Psoas muscle (tissue), 8 donors: ENCODE data around the gene SHISA3. TPM values are rescaled to one million over a fixed set of nuclear protein-coding genes. Genes with fewer than 3 reads are reported as not detected.

Source experiments
- ATAC-seq, 4 donors: fragments of 200-7000 bp; cut with Tn5 transposase; one replicate each; pipeline ENCODE4 v1.9.1; 2020; ENCODE audit warnings: moderate library complexity in 3 of 4, mild to moderate bottlenecking in 2 of 4
- DNase-seq, 2 donors: peaks; one replicate each; pipeline ENCODE4 v3.0.0-alpha.2; 2020
- H3K27ac ChIP-seq: fragments of 200-600 bp; one replicate; pipeline ENCODE4 v1.8.0; 2022
- H3K27me3 ChIP-seq, 3 donors: fragments of 200-600 bp in 1 of 3; one replicate each; pipeline versions ENCODE4 v1.6.1 to v1.8.0; 2013 to 2022; ENCODE audit warnings: low read length in 2 of 3, mild to moderate bottlenecking in 2 of 3, moderate library complexity in 1 of 3; ENCODE audit not compliant: insufficient read depth in 3 of 3
- H3K36me3 ChIP-seq, 2 donors: fragments of 200-600 bp in 1 of 2; one replicate each; pipeline versions ENCODE4 v1.6.1 to v1.8.0; 2013 to 2022; ENCODE audit warnings: low read depth in 1 of 2, mild to moderate bottlenecking in 1 of 2, moderate library complexity in 1 of 2; ENCODE audit not compliant: insufficient read depth in 1 of 2
- H3K4me1 ChIP-seq: fragments of 200-600 bp; one replicate; pipeline ENCODE4 v1.8.0; 2022
- H3K4me3 ChIP-seq: fragments of 200-600 bp; one replicate; pipeline ENCODE4 v1.8.0; 2022; ENCODE audit warnings: mild to moderate bottlenecking
- H3K9me3 ChIP-seq: fragments of 200-600 bp; one replicate; pipeline ENCODE4 v1.8.0; 2022
- CTCF ChIP-seq: fragments of 200-600 bp; IDR thresholded peaks from one replicate; pipeline ENCODE4 v1.8.0; 2022; ENCODE audit warnings: antibody characterized with exemption
- WGBS, 3 donors: extraction: QIAGEN DNeasy Blood & Tissue Kit; methylation state at CpG; one replicate each; pipeline versions ENCODE4 v1.1.6 to v1.1.7; 2013; 5-methylcytosine and 5-hydroxymethylcytosine counted together
- intact Hi-C, 2 donors: fragments of 100-400 bp; cut with DNase I; formaldehyde crosslinking; loops; one replicate each; pipeline versions ENCODE4 v1.11.0 to v1.14.2; 2022
- polyA plus RNA-seq, 3 donors: library from polyadenylated mRNA; stranded (reverse); fragments of 200-250 nt; gene quantifications; one replicate each; pipeline ENCODE4 v1.2.3, GENCODE V29; 2013
- total RNA-seq, 4 donors: library from RNA; stranded (reverse); fragmentation: NEBNext Ultra II Directional in 2 of 4; extraction: Animal tissue kit (Norgen Biotek cat#: 25700) in 2 of 4; gene quantifications; one replicate each; pipeline versions ENCODE4 v1.2.1 to v1.2.4, GENCODE V29; 2021 to 2023
- donor health status: healthy with polysubstance abuse.
- donor health status: DM: no; HTN: no; CAD: no; lungs with moderate emphysema.
- donor health status: Bipolar disorder and iron deficiency.
- donor health status: healthy.
- donor health status: DM: yes; HTN: yes; CAD: no.
- donor health status: DM: no; HTN: no; CAD: no.
- donor health status: DM: no; HTN: no; CAD: no.
- donor health status: DM: yes; HTN: yes; CAD: no.

The SHISA3 gene
- total and polyA plus RNA-seq, 7 donors = 0.35 to 1.5 (median 0.64) TPM; not detected in 1

GRCh38 chr4:42420140-42420539 lies 22.9 kb downstream of the SHISA3 start:
- TF ChIP-seq CTCF = no peak
- Histone ChIP-seq H3K27me3 (no peaks in the 10 kb centered on the region), H3K36me3 (peaks cover 0 to 56% of the 10 kb centered on the region in 2 donors), H3K9me3 (no peaks in the 10 kb centered on the region), H3K4me3 (no peak overlapping the region), H3K4me1 (no peaks in the 10 kb centered on the region), H3K27ac (no peak overlapping the region)
- ATAC-seq = no peak
- no peak for DNase-seq
- intact Hi-C loops = no loop called here
- 78 to 89% (median 85%) methylated on average over 5 of the region's 5 CpGs for WGBS, 3 donors

- Histone ChIP-seq H3K27me3 (no peaks in the 10 kb centered on the region), H3K27ac (no peak overlapping the region), H3K36me3 (peaks cover 0 to 45% of the 10 kb centered on the region in 2 donors), H3K4me1 (no peaks in the 10 kb centered on the region), H3K9me3 (no peaks in the 10 kb centered on the region), H3K4me3 (no peak overlapping the region)
- intact Hi-C loops = no loop called here
- TF ChIP-seq CTCF = no peak
- ATAC-seq (no peak), DNase-seq (no peak)
- WGBS, 3 donors = 88 to 91% (median 91%) methylated on average over 19 of the region's 19 CpGs
These were observed 28.1 kb downstream of the SHISA3 start for GRCh38 chr4:42425146-42426065.

- intact Hi-C loops = no loop called here
- ATAC-seq = no peak
- 83 to 87% (median 87%) methylated on average over 2 of the region's 2 CpGs for WGBS, 3 donors
These were observed 30.7 kb downstream of the SHISA3 start for GRCh38 chr4:42428036-42428435.

GRCh38 chr4:42436928-42437565 lies 39.8 kb downstream of the SHISA3 start:
- 74 to 83% (median 82%) methylated on average over 7 of the region's 7 CpGs for WGBS, 3 donors
- peaks cover 3 to 48% of the 10 kb centered on the region in 2 donors for H3K36me3 ChIP-seq
- no peak for TF ChIP-seq CTCF
- intact Hi-C loops = no loop called here
- no peak overlapping the region for H3K4me3 ChIP-seq
- H3K27ac ChIP-seq = no peak overlapping the region
- H3K9me3 ChIP-seq = no peaks in the 10 kb centered on the region
- ATAC-seq (no peak), DNase-seq (no peak)
- H3K4me1 ChIP-seq = no peaks in the 10 kb centered on the region
- no peaks in the 10 kb centered on the region for H3K27me3 ChIP-seq

More at GRCh38 chr4:42428036-42428435, 30.7 kb downstream of the SHISA3 start:
- peaks cover 0 to 26% of the 10 kb centered on the region in 2 donors for H3K36me3 ChIP-seq
- no peak overlapping the region for H3K27ac ChIP-seq
- H3K27me3 ChIP-seq = no peaks in the 10 kb centered on the region
- no peak overlapping the region for H3K4me3 ChIP-seq
- no peak for DNase-seq
- no peaks in the 10 kb centered on the region for H3K9me3 ChIP-seq
- no peak for TF ChIP-seq CTCF
- no peaks in the 10 kb centered on the region for H3K4me1 ChIP-seq
